HG03175 (cell line): ENCODE measurements around the gene FCRL2.
"Not testable (repeated sequence)": the region's sequence is repeated elsewhere in the genome, so short reads cannot be mapped to it uniquely, and the experiment has no call there.

ENCODE experiments used
- ATAC-seq: cut with Tn5 transposase; IDR thresholded peaks from one replicate; pipeline ENCODE4 v1.9.1; 2021; ENCODE audit warnings: mild to moderate bottlenecking, moderate library complexity; ENCODE audit not compliant: unreplicated experiment

Gene FCRL2

DNA sequence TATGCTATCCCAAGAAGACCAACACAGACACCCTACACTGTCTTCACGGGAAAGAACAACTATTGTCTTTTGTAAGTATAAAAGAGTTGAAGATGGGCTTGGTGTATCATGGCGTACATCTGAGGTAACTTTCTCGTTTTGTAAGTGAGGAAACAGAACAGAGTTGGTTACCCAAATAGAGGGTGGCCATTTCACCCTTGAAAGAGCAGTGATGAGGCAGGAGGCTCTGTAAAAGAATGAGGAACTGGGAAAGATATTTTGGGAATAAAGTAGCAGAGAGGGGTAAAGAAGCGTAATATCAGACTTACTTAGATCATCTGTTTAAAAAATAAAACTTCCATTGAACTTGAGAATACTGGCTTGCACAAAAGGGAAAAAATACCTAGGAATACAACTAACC is 18.9 kb downstream of the FCRL2 start:
- no peak for ATAC-seq

GRCh38 chr1:157753611-157754010 is 23.3 kb downstream of the FCRL2 start:
- ATAC-seq: no peak

GRCh38 chr1:157751283-157751682 is 25.6 kb downstream of the FCRL2 start:
- no peak for ATAC-seq

GRCh38 chr1:157748262-157748817 is 28.6 kb downstream of the FCRL2 start:
- ATAC-seq: no peak

DNA sequence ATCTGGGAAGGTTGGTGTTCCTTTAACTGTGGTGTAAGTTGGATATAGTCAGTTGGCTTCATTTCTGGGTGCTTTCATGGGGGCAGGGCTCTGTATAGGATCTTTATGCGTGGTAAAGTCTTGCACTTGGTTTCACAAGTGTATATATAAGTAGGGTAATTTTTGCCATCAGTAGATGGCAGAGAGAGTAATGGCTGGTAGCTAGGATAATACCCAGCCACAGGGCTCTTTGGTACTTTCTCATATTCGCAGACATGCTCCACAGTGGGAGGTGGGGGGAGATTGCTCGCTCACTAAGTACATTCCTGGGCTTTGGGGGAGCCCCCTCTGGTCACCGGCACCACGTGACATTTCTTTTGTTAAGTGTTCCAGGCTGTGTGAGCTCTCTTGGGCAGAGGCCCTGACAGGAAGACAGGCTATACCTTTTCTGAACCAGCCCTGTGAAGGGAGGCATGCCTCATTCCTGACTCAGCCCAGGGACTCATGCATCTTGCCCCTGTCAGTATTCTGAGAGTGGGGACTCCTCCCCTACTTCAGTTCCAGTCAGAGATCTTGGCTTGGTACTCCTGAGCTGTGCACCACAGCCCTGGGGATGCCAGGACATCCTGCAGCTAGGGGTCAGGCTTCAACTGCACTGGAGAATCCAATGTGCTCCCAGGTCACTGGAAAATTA is 37.6 kb downstream of the FCRL2 start:
- no peak for ATAC-seq

- ATAC-seq: not testable (repeated sequence)
Observed at GRCh38 chr1:157735991-157736390, 40.9 kb downstream of the FCRL2 start.

GRCh38 chr1:157734321-157734720 is 42.6 kb downstream of the FCRL2 start:
- ATAC-seq: no peak

DNA sequence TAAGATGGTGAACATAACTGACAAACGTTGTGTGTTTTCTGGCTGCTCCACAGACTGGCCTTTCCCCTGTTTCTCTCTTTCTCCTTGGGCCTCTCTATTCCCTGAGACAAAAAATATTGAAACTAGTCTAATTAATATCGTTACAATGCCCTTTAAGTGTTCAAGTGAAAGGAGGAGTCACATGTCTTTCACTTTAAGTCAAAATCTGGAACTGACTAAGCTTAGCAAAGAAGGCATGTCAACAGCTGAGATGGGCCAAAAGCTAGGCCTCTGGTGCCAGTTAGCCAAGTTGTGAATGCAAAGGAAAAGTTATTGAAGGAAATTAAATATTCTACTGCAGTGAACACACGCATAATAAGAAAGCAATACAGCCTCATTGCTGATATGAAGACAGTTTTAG is 44.2 kb downstream of the FCRL2 start:
- ATAC-seq: no peak

GRCh38 chr1:157725221-157725577 is 51.7 kb downstream of the FCRL2 start:
- ATAC-seq: no peak

GRCh38 chr1:157724537-157725220 is 52.3 kb downstream of the FCRL2 start:
- ATAC-seq: no peak

- ATAC-seq: no peak
Observed at GRCh38 chr1:157723157-157723556, 53.8 kb downstream of the FCRL2 start.

DNA sequence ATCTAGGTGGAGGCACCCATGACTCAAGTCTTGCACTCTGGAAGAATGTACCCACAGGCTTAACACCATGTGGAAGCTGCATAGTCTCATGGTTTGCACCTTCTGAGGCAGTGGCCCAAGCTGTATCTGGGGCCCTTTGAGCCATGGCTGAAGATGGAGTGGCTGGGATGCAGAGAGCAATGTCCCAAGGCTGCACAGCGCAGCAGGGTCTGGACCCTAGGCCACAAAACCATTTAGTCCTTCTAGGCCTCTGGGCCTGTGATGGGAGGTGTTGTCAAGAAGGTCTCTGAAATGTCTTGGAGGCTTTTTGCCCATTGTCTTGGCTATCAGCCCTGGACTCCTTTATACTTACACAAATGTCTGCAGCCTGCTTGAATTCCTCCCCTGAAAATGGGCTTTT is 54.9 kb downstream of the FCRL2 start:
- no peak for ATAC-seq

- ATAC-seq: no peak
Observed at GRCh38 chr1:157715736-157716135, 61.2 kb downstream of the FCRL2 start.

- no peak for ATAC-seq
Observed at GRCh38 chr1:157711802-157712201, 65.1 kb downstream of the FCRL2 start.

GRCh38 chr1:157704878-157705277 is 72.1 kb downstream of the FCRL2 start:
- ATAC-seq: peak; percentile 67

DNA sequence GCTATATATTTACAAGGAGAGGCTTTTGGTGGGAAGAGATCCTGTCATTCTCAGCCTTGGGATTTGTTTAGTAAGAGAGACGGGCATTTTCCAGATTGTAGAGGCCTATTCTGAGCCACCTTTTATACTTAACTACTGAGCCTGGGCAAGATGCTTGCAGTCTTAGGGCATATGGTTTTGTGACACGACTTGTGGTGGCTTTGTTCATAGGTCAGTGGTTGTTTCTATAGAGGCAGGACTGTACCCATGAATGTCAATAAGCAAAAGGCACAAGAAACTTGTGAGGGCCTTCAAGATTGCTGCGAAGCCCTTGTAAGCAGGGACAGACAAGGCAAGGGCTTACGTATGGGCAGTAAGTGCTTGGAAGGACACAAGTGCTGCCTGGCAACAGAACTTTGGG is 73.0 kb downstream of the FCRL2 start:
- no peak for ATAC-seq

- no peak for ATAC-seq
Observed at GRCh38 chr1:157702308-157702825, 74.6 kb downstream of the FCRL2 start.

DNA sequence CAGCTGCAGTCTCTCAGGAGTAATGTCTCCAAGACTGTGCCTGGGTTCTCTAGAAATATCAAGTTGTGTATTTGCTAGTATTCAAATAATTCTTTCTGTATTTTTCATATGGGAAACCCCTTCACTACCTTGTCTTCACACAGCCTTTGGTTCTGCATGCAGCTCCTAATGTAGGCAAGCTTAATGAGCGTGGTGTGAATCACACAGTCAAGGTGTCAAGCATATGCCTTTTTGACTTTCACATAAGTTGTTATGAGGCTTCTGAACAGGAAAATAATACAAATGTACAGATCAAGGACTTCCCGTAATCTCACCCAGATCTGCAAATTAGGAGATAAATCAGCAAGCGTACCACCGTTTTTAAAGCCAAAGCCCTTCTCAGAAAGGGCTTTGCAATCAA is 76.2 kb downstream of the FCRL2 start, which contains the start of gene FCRL3:
Gene FCRL3 (minus strand): TSS at position 38 of the 400 bp plus-strand sequence. CDS start 280 bp downstream, outside the sequence.
- no peak for ATAC-seq

DNA sequence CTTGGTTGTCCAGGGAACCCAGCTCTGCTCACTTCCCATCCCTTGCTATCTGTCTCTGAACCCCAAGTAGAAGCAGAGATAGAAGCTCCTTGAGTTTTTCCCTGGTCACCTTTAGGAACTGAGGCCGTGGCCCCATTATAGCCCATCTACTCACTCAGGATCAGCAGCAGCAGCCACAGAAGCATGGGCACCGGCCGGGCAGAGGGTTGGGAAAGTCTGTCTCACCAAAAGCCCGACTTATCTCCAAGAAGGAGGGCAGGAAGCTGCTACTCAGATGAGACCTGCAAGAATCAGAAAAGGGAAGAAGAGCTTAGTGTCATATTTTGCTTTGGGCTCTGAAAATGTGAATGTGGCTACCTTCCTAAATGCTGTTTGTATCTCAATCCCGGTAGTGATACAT is 76.6 kb downstream of the FCRL2 start:
- ATAC-seq: no peak

GRCh38 chr1:157697781-157698569 is 79.0 kb downstream of the FCRL2 start:
- ATAC-seq: no peak

GRCh38 chr1:157696966-157697628 is 79.8 kb downstream of the FCRL2 start:
- no peak for ATAC-seq
